Right lobe of liver (tissue), 6 donors: Measurements from ENCODE around the gene PPP1R7. TPM values are rescaled to one million over a fixed set of nuclear protein-coding genes. Genes with fewer than 3 reads are reported as not detected.

Experiments used
- ATAC-seq, 4 donors: fragments of 200-7000 bp; cut with Tn5 transposase; one replicate each; pipeline ENCODE4 v1.9.1; 2020; ENCODE audit warnings: mild to moderate bottlenecking in 4 of 4, moderate library complexity in 4 of 4
- DNase-seq, 3 donors: peaks; one replicate each; pipeline ENCODE4 v3.0.0-alpha.2; 2020
- H3K27ac ChIP-seq, 3 donors: fragments of 200-600 bp; one replicate each; pipeline ENCODE4 v1.8.0; 2022
- H3K27me3 ChIP-seq, 2 donors: fragments of 200-600 bp; one replicate each; pipeline ENCODE4 v1.8.0; 2022
- H3K36me3 ChIP-seq, 4 donors: fragments of 200-600 bp; sonication (generic) in 1 of 4; one replicate each; pipeline versions ENCODE4 v1.5.1 to v1.8.0; 2017 to 2022; ENCODE audit warnings: control low read depth in 1 of 4
- H3K4me1 ChIP-seq, 4 donors: fragments of 200-600 bp; sonication (generic) in 1 of 4; one replicate each; pipeline versions ENCODE4 v1.5.1 to v1.8.0; 2017 to 2022; ENCODE audit warnings: control low read depth in 1 of 4
- H3K4me3 ChIP-seq, 3 donors: fragments of 200-600 bp; one replicate each; pipeline ENCODE4 v1.8.0; 2022
- H3K9me3 ChIP-seq, 4 donors: fragments of 200-600 bp; sonication (generic) in 1 of 4; one replicate each; pipeline versions ENCODE4 v1.5.1 to v1.8.0; 2017 to 2022; ENCODE audit warnings: control low read depth in 1 of 4
- POLR2A ChIP-seq: fragments of 450-650 bp; IDR thresholded peaks from one replicate; pipeline ENCODE4 v1.6.1; 2017; ENCODE audit warnings: antibody characterized with exemption, mild to moderate bottlenecking
- WGBS: methylation state at CpG from one replicate; pipeline ENCODE4 v1.1.6; 2018; ENCODE audit warnings: low coverage, low lambda C conversion rate; ENCODE audit not compliant: insufficient coverage; ENCODE audit errors: missing lambda C conversion rate; 5-methylcytosine and 5-hydroxymethylcytosine counted together
- intact Hi-C, 2 donors: fragments of 100-400 bp; cut with DNase I; formaldehyde crosslinking; loops; one replicate each; pipeline versions ENCODE4 v1.11.2 to v1.14.1; 2022
- total RNA-seq, 6 experiments: library from RNA; depleted of rRNA in 2 of 6; stranded (reverse); fragments of >200 nt in 2 of 6; fragmentation: NEBNext Ultra II Directional in 3 of 6; extraction: Animal tissue kit (Norgen Biotek cat#: 25700) in 3 of 6; gene quantifications; one replicate each; pipeline versions ENCODE4 v1.1.0 to v1.2.4, GENCODE V29; 2016 to 2023
- TF ChIP-seq, protein P1 (sequence below), 4 donors: fragments of 200-600 bp in 3 of 4; fragments of 450-650 bp in 1 of 4; IDR thresholded peaks; one replicate each; pipeline versions ENCODE4 v1.5.1 to v1.8.0; 2016 to 2022; ENCODE audit warnings: antibody characterized with exemption in 4 of 4, mild to moderate bottlenecking in 2 of 4
- donor health status: DM: no; HTN: yes; CAD: no.
- donor health status: DM: no; HTN: no; CAD: no.
- donor health status: DM: no; HTN: no; CAD: no.
- donor health status: DM: no; HTN: yes; CAD: no.
- donor health status: DM: no; HTN: yes; CAD: no.

The PPP1R7 gene
- total RNA-seq, 6 experiments from 2014 or later: 27.8 to 35.7 (median 29.5) TPM

DNA sequence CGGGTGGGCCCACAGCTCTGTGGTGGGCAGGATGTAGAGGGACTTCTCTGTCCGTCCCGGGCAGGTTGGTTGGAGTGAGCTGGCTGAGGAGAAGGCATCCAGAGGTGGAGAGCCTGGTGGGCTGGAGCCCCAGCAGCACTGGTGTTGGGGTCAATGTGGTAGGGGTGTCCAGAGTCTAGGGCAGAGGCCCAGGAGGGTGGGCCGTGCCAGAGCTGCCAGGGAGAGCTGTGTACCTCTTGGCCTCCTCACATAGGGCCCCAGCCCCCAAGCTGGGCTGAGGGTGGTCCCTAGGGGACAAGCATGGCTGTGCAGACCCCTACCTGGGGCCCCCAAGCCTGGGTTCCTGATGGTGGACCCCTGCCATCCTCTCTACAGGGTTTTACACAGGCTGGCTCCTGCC lies 54.2 kb downstream of the PPP1R7 start:
- no peaks in the 10 kb centered on the region for H3K27me3 ChIP-seq
- no peak for DNase-seq
- no peak for ATAC-seq
- no peaks in the 10 kb centered on the region for H3K9me3 ChIP-seq
- H3K4me3 ChIP-seq: no peak overlapping the region
- H3K36me3 ChIP-seq: no peaks in the 10 kb centered on the region
- H3K27ac ChIP-seq: no peak overlapping the region
- intact Hi-C loops: no loop called here
- H3K4me1 ChIP-seq: peaks cover 0 to 4% (median 0%) of the 10 kb centered on the region in 4 donors
- 84% methylated on average over 2 of the region's 4 CpGs for WGBS
- TF ChIP-seq POLR2A: no peak
- TF ChIP-seq, protein P1, sequence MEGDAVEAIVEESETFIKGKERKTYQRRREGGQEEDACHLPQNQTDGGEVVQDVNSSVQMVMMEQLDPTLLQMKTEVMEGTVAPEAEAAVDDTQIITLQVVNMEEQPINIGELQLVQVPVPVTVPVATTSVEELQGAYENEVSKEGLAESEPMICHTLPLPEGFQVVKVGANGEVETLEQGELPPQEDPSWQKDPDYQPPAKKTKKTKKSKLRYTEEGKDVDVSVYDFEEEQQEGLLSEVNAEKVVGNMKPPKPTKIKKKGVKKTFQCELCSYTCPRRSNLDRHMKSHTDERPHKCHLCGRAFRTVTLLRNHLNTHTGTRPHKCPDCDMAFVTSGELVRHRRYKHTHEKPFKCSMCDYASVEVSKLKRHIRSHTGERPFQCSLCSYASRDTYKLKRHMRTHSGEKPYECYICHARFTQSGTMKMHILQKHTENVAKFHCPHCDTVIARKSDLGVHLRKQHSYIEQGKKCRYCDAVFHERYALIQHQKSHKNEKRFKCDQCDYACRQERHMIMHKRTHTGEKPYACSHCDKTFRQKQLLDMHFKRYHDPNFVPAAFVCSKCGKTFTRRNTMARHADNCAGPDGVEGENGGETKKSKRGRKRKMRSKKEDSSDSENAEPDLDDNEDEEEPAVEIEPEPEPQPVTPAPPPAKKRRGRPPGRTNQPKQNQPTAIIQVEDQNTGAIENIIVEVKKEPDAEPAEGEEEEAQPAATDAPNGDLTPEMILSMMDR (IDR thresholded peaks at IDR 0.05): no peak

DNA sequence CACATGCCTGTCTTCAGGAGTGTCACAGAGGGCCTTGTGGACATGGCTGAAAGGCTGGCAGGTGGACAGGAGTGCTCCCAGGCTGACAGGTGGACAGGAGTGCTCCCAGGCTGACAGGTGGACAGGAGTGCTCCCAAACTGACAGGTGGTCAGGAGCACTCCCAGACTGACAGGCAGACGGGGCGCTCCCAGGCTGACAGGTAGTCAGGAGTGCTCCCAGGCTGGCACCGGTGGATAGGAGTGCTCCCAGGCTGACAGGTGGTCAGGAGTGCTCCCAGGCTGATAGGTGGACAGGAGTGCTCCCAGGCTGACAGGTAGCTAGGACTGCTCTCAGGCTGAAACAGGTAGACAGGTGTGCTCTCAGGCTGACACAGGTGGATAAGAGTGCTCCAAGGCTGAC lies 54.8 kb downstream of the PPP1R7 start:
- no peaks in the 10 kb centered on the region for H3K27me3 ChIP-seq
- TF ChIP-seq, protein P1 (IDR thresholded peaks at IDR 0.05): no peak
- TF ChIP-seq POLR2A: no peak
- ATAC-seq (no peak), DNase-seq (no peak)
- WGBS: no CpG with 5 or more reads among the region's 3 CpGs
- H3K9me3 ChIP-seq: no peaks in the 10 kb centered on the region
- no peak overlapping the region for H3K4me3 ChIP-seq
- H3K4me1 ChIP-seq: peaks cover 0 to 4% (median 0%) of the 10 kb centered on the region in 4 donors
- no peaks in the 10 kb centered on the region for H3K36me3 ChIP-seq
- intact Hi-C loops: no loop called here
- no peak overlapping the region for H3K27ac ChIP-seq

DNA sequence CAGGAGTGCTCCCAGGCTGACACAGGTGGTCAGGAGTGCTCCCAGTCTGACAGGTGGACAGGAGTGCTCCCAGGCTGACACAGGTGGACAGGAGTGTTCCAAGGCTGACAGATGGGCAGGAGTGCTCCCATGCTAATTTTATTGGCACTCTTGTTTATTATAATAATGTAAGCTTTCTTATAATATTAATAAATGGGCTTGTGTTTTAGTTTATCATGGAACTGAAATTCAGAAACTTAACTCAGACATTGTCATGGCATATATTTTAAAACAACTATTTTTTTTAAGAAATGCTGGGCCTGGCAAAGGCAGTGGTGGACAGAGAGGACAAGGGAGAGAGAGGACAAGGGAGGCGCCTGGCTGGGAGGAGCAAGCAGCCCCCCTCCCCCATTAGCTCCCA lies 56.9 kb downstream of the PPP1R7 start:
- H3K9me3 ChIP-seq: no peaks in the 10 kb centered on the region
- no peaks in the 10 kb centered on the region for H3K27me3 ChIP-seq
- ATAC-seq: no peak
- WGBS: no CpG with 5 or more reads among the region's 1 CpG
- TF ChIP-seq, protein P1 (IDR thresholded peaks at IDR 0.05): no peak
- no peak for TF ChIP-seq POLR2A
- no peak for DNase-seq
- intact Hi-C loops: no loop called here
- no peaks in the 10 kb centered on the region for H3K36me3 ChIP-seq
- H3K4me1 ChIP-seq: peaks cover 0 to 4% (median 0%) of the 10 kb centered on the region in 4 donors
- no peak overlapping the region for H3K4me3 ChIP-seq
- H3K27ac ChIP-seq: no peak overlapping the region

DNA sequence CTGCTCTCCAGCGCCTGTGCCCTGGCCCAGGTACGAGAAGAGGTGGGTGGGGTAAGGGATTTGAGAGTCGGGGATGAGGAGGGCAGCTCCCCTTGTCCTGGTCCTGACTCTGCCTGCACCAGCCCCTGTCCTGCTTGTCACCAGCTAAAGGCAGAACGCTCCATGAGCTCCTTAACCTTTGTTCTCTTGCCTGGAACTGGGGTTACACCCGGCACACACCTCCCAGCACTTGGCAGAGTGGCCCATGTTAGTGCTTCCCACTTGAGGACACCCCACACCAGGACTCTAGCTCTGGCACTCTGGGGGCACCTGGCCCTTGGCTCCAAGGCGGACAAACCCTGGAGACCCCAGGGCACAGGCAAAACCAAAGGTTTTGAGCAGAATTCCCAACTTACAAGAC lies 57.4 kb downstream of the PPP1R7 start:
- Histone ChIP-seq H3K27me3 (no peaks in the 10 kb centered on the region), H3K4me1 (peaks cover 0 to 4% (median 0%) of the 10 kb centered on the region in 4 donors), H3K9me3 (no peaks in the 10 kb centered on the region), H3K4me3 (no peak overlapping the region), H3K36me3 (no peaks in the 10 kb centered on the region), H3K27ac (no peak overlapping the region)
- 40% methylated on average over 1 of the region's 6 CpGs for WGBS
- TF ChIP-seq, protein P1 (IDR thresholded peaks at IDR 0.05): no peak
- no peak for TF ChIP-seq POLR2A
- ATAC-seq (peak in 3 of 4 donors; percentile 32 to 74 (median 44)), DNase-seq (no peak)
- intact Hi-C loops: no loop called here

DNA sequence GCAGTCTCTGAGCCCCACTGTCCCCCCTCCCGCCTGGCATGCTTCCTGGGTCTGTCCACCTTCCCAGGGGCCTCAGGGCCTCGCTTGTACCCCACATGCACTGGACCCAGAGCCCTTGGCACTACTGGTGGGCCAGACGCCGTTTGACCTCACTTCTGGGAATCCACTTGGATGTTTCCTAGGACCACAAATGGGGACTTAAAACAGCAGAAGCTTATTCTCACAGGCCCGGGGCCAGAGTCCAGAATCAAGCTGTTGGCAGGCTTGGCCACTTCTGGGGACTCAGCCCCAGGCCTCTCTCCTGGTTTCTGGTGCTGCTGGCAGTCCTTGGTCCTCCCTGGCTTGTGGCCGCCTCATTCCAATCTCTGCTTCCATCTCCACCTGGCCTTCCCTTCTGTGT lies 57.8 kb downstream of the PPP1R7 start:
- no peak overlapping the region for H3K4me3 ChIP-seq
- H3K27me3 ChIP-seq: no peaks in the 10 kb centered on the region
- ATAC-seq: peak in 2 of 4 donors; percentile 12 to 18
- TF ChIP-seq POLR2A: no peak
- TF ChIP-seq, protein P1 (IDR thresholded peaks at IDR 0.05): no peak
- no peak for DNase-seq
- H3K27ac ChIP-seq: no peak overlapping the region
- intact Hi-C loops: no loop called here
- no peaks in the 10 kb centered on the region for H3K9me3 ChIP-seq
- H3K36me3 ChIP-seq: no peaks in the 10 kb centered on the region
- peaks cover 0 to 4% (median 0%) of the 10 kb centered on the region in 4 donors for H3K4me1 ChIP-seq
- WGBS: 76% methylated on average over 3 of the region's 6 CpGs
